GM23338 (cell line): ENCODE data around the gene ADAMTS17.

ENCODE experiments used
- CTCF ChIP-seq, 2 experiments: fragments of 200-600 bp in 1 of 2; sonication (generic) in 1 of 2; conservative IDR thresholded peaks; 2 replicates each; pipeline versions ENCODE4 v1.5.1 to v1.6.1; 2016 to 2017; ENCODE audit warnings: antibody characterized with exemption in 2 of 2, low read depth in 2 of 2, mild to moderate bottlenecking in 2 of 2, moderate library complexity in 1 of 2
- EZH2phosphoT487 ChIP-seq: fragments of 200-600 bp; sonication (generic); IDR thresholded peaks from one replicate; pipeline ENCODE4 v1.8.1; 2018; ENCODE audit warnings: antibody characterized with exemption; ENCODE audit not compliant: unreplicated experiment
- POLR2AphosphoS5 ChIP-seq: IDR thresholded peaks from 2 replicates; pipeline ENCODE4 v1.6.1; 2016; ENCODE audit warnings: antibody characterized with exemption, low read depth

GRCh38 chr15:100048736-100049135, 293.0 kb downstream of the ADAMTS17 start:
- no peak for TF ChIP-seq CTCF (conservative IDR thresholded peaks at IDR 0.05; ENCODE audit: low read depth in 2 of 2)
- TF ChIP-seq EZH2phosphoT487: no peak
- no peak for TF ChIP-seq POLR2AphosphoS5
